ENCODE data around the gene PICK1.
"Not testable (repeated sequence)": the region's sequence is repeated elsewhere in the genome, so short reads cannot be mapped to it uniquely, and the experiment has no call there.

The PICK1 gene

GRCh38 chr22:38074181-38075104, 17.2 kb downstream of the PICK1 start:
- no peak for DNase-seq (ENCODE audit: low read depth, low spot score)

GRCh38 chr22:38075105-38075825, 18.1 kb downstream of the PICK1 start:
- DNase-seq (ENCODE audit: low read depth, low spot score): no peak

GRCh38 chr22:38075961-38076360, 18.8 kb downstream of the PICK1 start:
- no peak for DNase-seq (ENCODE audit: low read depth, low spot score)

GRCh38 chr22:38077096-38077495, 19.9 kb downstream of the PICK1 start:
- no peak for DNase-seq (ENCODE audit: low read depth, low spot score)

GRCh38 chr22:38077595-38077994, 20.4 kb downstream of the PICK1 start:
- no peak for DNase-seq (ENCODE audit: low read depth, low spot score)

- no peak for DNase-seq (ENCODE audit: low read depth, low spot score)
Measured at GRCh38 chr22:38078046-38078840, 21.0 kb downstream of the PICK1 start.

- DNase-seq (ENCODE audit: low read depth, low spot score): not testable (repeated sequence)
Measured at GRCh38 chr22:38079208-38079607, 22.0 kb downstream of the PICK1 start.

GRCh38 chr22:38079804-38080203, 22.6 kb downstream of the PICK1 start:
- DNase-seq (ENCODE audit: low read depth, low spot score): no peak

GRCh38 chr22:38080474-38080849, 23.3 kb downstream of the PICK1 start:
- no peak for DNase-seq (ENCODE audit: low read depth, low spot score)

GRCh38 chr22:38080850-38081635, 23.8 kb downstream of the PICK1 start:
- DNase-seq (ENCODE audit: low read depth, low spot score): no peak

GRCh38 chr22:38081636-38081940, 24.4 kb downstream of the PICK1 start:
- DNase-seq (ENCODE audit: low read depth, low spot score): no peak

- no peak for DNase-seq (ENCODE audit: low read depth, low spot score)
Measured at GRCh38 chr22:38081941-38082828, 25.0 kb downstream of the PICK1 start.

- no peak for DNase-seq (ENCODE audit: low read depth, low spot score)
Measured at GRCh38 chr22:38082986-38083710, 25.9 kb downstream of the PICK1 start.

- DNase-seq (ENCODE audit: low read depth, low spot score): no peak
Measured at GRCh38 chr22:38083931-38084631, 26.9 kb downstream of the PICK1 start, which contains the start of gene SLC16A8. Gene SLC16A8, minus strand, starts transcription at chr22:38084184. Its CDS starts 1,311 bp downstream, at chr22:38082873.

GRCh38 chr22:38085056-38085455, 27.9 kb downstream of the PICK1 start:
- DNase-seq (ENCODE audit: low read depth, low spot score): no peak

GRCh38 chr22:38085501-38085900, 28.3 kb downstream of the PICK1 start:
- no peak for DNase-seq (ENCODE audit: low read depth, low spot score)

- no peak for DNase-seq (ENCODE audit: low read depth, low spot score)
Measured at GRCh38 chr22:38086001-38086845, 29.0 kb downstream of the PICK1 start.

- no peak for DNase-seq (ENCODE audit: low read depth, low spot score)
Measured at GRCh38 chr22:38086942-38087341, 29.7 kb downstream of the PICK1 start.

Measured in smooth muscle cell of the brain vasculature (primary cell).